Activated naive CD8-positive, alpha-beta T cell treated with anti-CD3 and anti-CD28 coated beads, Interleukin-2, amount 10 ng/mL, durations not matched to agents 7 days and 5 days (primary cell): ENCODE measurements around the gene RAB14. TPM values are rescaled to one million over a fixed set of nuclear protein-coding genes. Genes with fewer than 3 reads are reported as not detected.

ENCODE experiments used
- total RNA-seq, 2 experiments: library from RNA; stranded (reverse); gene quantifications; one replicate each; pipeline ENCODE4 v1.2.3, GENCODE V29; 2021

RAB14 gene
- total RNA-seq, 2 experiments from 2014 or later = 68.3 to 70.5 TPM

Other genes with a start within 250 kb of the RAB14 start
- 1 to 10 TPM; 2.8 to 3.5 TPM for gene C5, start 151.6 kb downstream of the RAB14 start, total RNA-seq
- 10 to 100 TPM; 92.3 to 94.6 TPM for gene CNTRL, start 126.9 kb downstream of the RAB14 start, total RNA-seq
- 1 to 10 TPM; 8.0 to 9.6 TPM for gene GSN, start 66.3 kb upstream of the RAB14 start, total RNA-seq
- 10 to 100 TPM; 87.4 to 95.4 TPM for gene STOM, start 168.4 kb upstream of the RAB14 start, total RNA-seq